ENCODE data around the gene GPR37.
A peak's percentile ranks its signal among the peaks of the same experiment; 100 is the strongest.

The GPR37 gene

GRCh38 chr7:124768525-124768924 is 2.9 kb upstream of the GPR37 start:
- Histone ChIP-seq H3K4me1 (ENCODE audit: control insufficient read depth, low read depth, low read length) (no peaks in the 10 kb centered on the region), H3K4ac (ENCODE audit: low read depth, low read length) (no peak overlapping the region), H3K23ac (ENCODE audit: low read length) (no peak overlapping the region), H3K4me2 (ENCODE audit: low read length) (no peak overlapping the region), H3K56ac (ENCODE audit: low read length) (no peak overlapping the region), H3K27ac (ENCODE audit: low read depth, low read length) (no peak overlapping the region), H2BK120ac (ENCODE audit: low read depth, low read length) (no peak overlapping the region), H2BK15ac (replicated peaks; ENCODE audit: low read depth) (no peak overlapping the region), H3K36me3 (ENCODE audit: control insufficient read depth, insufficient read depth, low read length) (no peaks in the 10 kb centered on the region), H3K79me1 (ENCODE audit: low read length) (peaks cover 4% of the 10 kb centered on the region), H2AK5ac (ENCODE audit: low read length) (no peak overlapping the region), H3K27me3 (ENCODE audit: insufficient read depth, low read length, poor library complexity) (no peaks in the 10 kb centered on the region), H3K18ac (ENCODE audit: low read length) (no peak overlapping the region), H2BK5ac (ENCODE audit: low read length) (no peak overlapping the region), H3K79me2 (ENCODE audit: control insufficient read depth, insufficient read depth, low read length) (peaks cover 7% of the 10 kb centered on the region), H3K9ac (ENCODE audit: low read length) (no peak overlapping the region), H3K4me3 (ENCODE audit: low read length) (no peak overlapping the region), H4K5ac (ENCODE audit: low read length) (no peak overlapping the region), H4K8ac (ENCODE audit: low read depth, low read length) (no peak overlapping the region)
- no peak for DNase-seq
- WGBS (ENCODE audit: extremely low coverage, insufficient coverage, low lambda C conversion rate), result no CpG with 5 or more reads among the region's 1 CpG

DNA sequence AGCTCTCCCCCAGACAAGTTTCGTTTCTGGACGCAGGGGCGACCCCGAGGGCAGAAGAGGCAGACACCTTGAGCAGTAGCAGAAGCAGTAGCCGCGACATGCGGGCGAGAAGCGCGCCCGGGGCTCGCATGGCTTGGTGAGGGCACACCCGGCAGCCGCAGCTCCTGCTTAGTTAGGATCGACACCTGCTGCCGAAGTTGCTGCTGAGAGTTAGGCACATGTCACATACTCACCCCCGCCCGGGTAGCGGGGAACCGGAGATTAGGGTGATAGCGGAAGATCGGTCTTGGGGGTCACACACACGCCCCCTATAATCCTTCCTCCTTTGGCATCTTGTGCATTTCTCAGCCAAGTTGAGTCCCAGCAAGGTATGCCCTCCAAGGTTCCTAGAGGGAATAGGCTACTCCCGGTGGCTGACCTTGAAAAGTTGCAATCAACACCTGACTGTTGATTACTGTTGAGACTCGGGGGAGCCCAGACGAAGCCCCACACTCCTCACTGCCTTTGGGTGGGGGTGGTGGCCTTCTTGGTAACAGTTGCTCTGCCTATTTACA is 668 bp downstream of the GPR37 start:
- Histone ChIP-seq H2BK15ac (replicated peaks; ENCODE audit: low read depth) (no peak overlapping the region), H3K56ac (ENCODE audit: low read length) (peak overlapping the region; percentile 94), H2BK5ac (ENCODE audit: low read length) (peak overlapping the region; percentile 82), H4K5ac (ENCODE audit: low read length) (no peak overlapping the region), H3K27ac (ENCODE audit: low read depth, low read length) (peak overlapping the region; percentile 97), H3K4me1 (ENCODE audit: control insufficient read depth, low read depth, low read length) (no peaks in the 10 kb centered on the region), H3K36me3 (ENCODE audit: control insufficient read depth, insufficient read depth, low read length) (no peaks in the 10 kb centered on the region), H3K27me3 (ENCODE audit: insufficient read depth, low read length, poor library complexity) (no peaks in the 10 kb centered on the region), H3K79me1 (ENCODE audit: low read length) (peaks cover 9% of the 10 kb centered on the region), H3K23ac (ENCODE audit: low read length) (peak overlapping the region; percentile 7), H3K9ac (ENCODE audit: low read length) (peak overlapping the region; percentile 93), H2AK5ac (ENCODE audit: low read length) (no peak overlapping the region), H3K4me3 (ENCODE audit: low read length) (peak overlapping the region; percentile 85), H2BK120ac (ENCODE audit: low read depth, low read length) (no peak overlapping the region), H4K8ac (ENCODE audit: low read depth, low read length) (no peak overlapping the region), H3K79me2 (ENCODE audit: control insufficient read depth, insufficient read depth, low read length) (peaks cover 23% of the 10 kb centered on the region), H3K4me2 (ENCODE audit: low read length) (peak overlapping the region; percentile 76), H3K4ac (ENCODE audit: low read depth, low read length) (no peak overlapping the region), H3K18ac (ENCODE audit: low read length) (peak overlapping the region; percentile 46)
- WGBS (ENCODE audit: extremely low coverage, insufficient coverage, low lambda C conversion rate), result no CpG with 5 or more reads among the region's 26 CpGs
- peak; percentile 45 for DNase-seq

GRCh38 chr7:124764051-124764846 is 1.3 kb downstream of the GPR37 start:
- Histone ChIP-seq H3K18ac (ENCODE audit: low read length) (peak overlapping the region; percentile 44), H3K4ac (ENCODE audit: low read depth, low read length) (peak overlapping the region; percentile 6), H3K36me3 (ENCODE audit: control insufficient read depth, insufficient read depth, low read length) (no peaks in the 10 kb centered on the region), H2AK5ac (ENCODE audit: low read length) (no peak overlapping the region), H3K27me3 (ENCODE audit: insufficient read depth, low read length, poor library complexity) (no peaks in the 10 kb centered on the region), H3K4me1 (ENCODE audit: control insufficient read depth, low read depth, low read length) (no peaks in the 10 kb centered on the region), H4K5ac (ENCODE audit: low read length) (no peak overlapping the region), H3K4me3 (ENCODE audit: low read length) (peak overlapping the region; percentile 85), H2BK5ac (ENCODE audit: low read length) (no peak overlapping the region), H2BK120ac (ENCODE audit: low read depth, low read length) (no peak overlapping the region), H3K79me1 (ENCODE audit: low read length) (peaks cover 9% of the 10 kb centered on the region), H4K8ac (ENCODE audit: low read depth, low read length) (no peak overlapping the region), H3K56ac (ENCODE audit: low read length) (peak overlapping the region; percentile 94), H3K9ac (ENCODE audit: low read length) (peak overlapping the region; percentile 93), H3K79me2 (ENCODE audit: control insufficient read depth, insufficient read depth, low read length) (peaks cover 25% of the 10 kb centered on the region), H3K27ac (ENCODE audit: low read depth, low read length) (peak overlapping the region; percentile 1), H3K23ac (ENCODE audit: low read length) (peak overlapping the region; percentile 7), H3K4me2 (ENCODE audit: low read length) (peak overlapping the region; percentile 76), H2BK15ac (replicated peaks; ENCODE audit: low read depth) (no peak overlapping the region)
- WGBS (ENCODE audit: extremely low coverage, insufficient coverage, low lambda C conversion rate), result no CpG with 5 or more reads among the region's 48 CpGs
- DNase-seq, result no peak

GRCh38 chr7:124762611-124763143 is 2.9 kb downstream of the GPR37 start:
- H3K27ac ChIP-seq (ENCODE audit: low read depth, low read length), result no peak overlapping the region
- H3K9ac ChIP-seq (ENCODE audit: low read length), result peak overlapping the region; percentile 55
- no peak overlapping the region for H4K5ac ChIP-seq (ENCODE audit: low read length)
- no peak overlapping the region for H3K18ac ChIP-seq (ENCODE audit: low read length)
- H3K23ac ChIP-seq (ENCODE audit: low read length), result peak overlapping the region; percentile 74
- peak overlapping the region; percentile 31 for H3K4me3 ChIP-seq (ENCODE audit: low read length)
- H2BK120ac ChIP-seq (ENCODE audit: low read depth, low read length), result no peak overlapping the region
- H2BK15ac ChIP-seq (replicated peaks; ENCODE audit: low read depth), result no peak overlapping the region
- no peaks in the 10 kb centered on the region for H3K4me1 ChIP-seq (ENCODE audit: control insufficient read depth, low read depth, low read length)
- H4K8ac ChIP-seq (ENCODE audit: low read depth, low read length), result no peak overlapping the region
- H3K27me3 ChIP-seq (ENCODE audit: insufficient read depth, low read length, poor library complexity), result no peaks in the 10 kb centered on the region
- H3K56ac ChIP-seq (ENCODE audit: low read length), result peak overlapping the region; percentile 44
- DNase-seq, result peak; percentile 31
- H2AK5ac ChIP-seq (ENCODE audit: low read length), result no peak overlapping the region
- H3K4ac ChIP-seq (ENCODE audit: low read depth, low read length), result no peak overlapping the region
- peaks cover 9% of the 10 kb centered on the region for H3K79me1 ChIP-seq (ENCODE audit: low read length)
- H3K4me2 ChIP-seq (ENCODE audit: low read length), result peak overlapping the region; percentile 58
- WGBS (ENCODE audit: extremely low coverage, insufficient coverage, low lambda C conversion rate), result no CpG with 5 or more reads among the region's 4 CpGs
- no peaks in the 10 kb centered on the region for H3K36me3 ChIP-seq (ENCODE audit: control insufficient read depth, insufficient read depth, low read length)
- H2BK5ac ChIP-seq (ENCODE audit: low read length), result no peak overlapping the region
- peaks cover 27% of the 10 kb centered on the region for H3K79me2 ChIP-seq (ENCODE audit: control insufficient read depth, insufficient read depth, low read length)

DNA sequence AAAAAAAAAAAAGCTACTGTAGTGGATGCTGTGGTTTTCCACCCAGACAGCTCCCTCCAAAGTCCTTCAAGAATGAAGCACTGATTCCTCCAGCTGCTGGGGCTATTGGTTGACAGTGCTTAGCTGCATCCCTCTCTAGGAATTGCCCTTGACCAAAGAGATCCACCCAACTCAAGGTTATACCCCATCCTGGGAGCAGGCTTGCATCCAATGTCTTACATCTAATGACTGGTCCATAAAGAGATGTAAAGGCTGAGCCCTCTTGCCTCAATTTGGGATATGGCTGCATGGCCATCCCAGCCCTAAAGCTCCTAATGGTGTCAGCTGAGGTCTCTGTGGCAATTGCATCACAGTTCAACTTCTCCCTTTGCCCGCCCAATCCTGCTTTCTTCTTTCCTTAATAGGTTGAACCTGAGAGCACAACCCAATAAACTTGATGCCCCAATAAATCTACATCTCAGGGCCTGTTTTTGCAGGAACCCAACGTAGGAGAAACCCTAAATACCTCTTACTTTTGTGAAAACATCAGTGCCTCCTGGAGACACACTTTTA is 4.4 kb downstream of the GPR37 start:
- no peak for DNase-seq
- Histone ChIP-seq H3K4ac (ENCODE audit: low read depth, low read length) (no peak overlapping the region), H2BK120ac (ENCODE audit: low read depth, low read length) (no peak overlapping the region), H3K4me3 (ENCODE audit: low read length) (no peak overlapping the region), H2AK5ac (ENCODE audit: low read length) (no peak overlapping the region), H3K4me1 (ENCODE audit: control insufficient read depth, low read depth, low read length) (no peaks in the 10 kb centered on the region), H3K27ac (ENCODE audit: low read depth, low read length) (no peak overlapping the region), H3K36me3 (ENCODE audit: control insufficient read depth, insufficient read depth, low read length) (peaks cover 2% of the 10 kb centered on the region), H2BK5ac (ENCODE audit: low read length) (no peak overlapping the region), H3K23ac (ENCODE audit: low read length) (no peak overlapping the region), H4K8ac (ENCODE audit: low read depth, low read length) (no peak overlapping the region), H3K56ac (ENCODE audit: low read length) (no peak overlapping the region), H3K27me3 (ENCODE audit: insufficient read depth, low read length, poor library complexity) (no peaks in the 10 kb centered on the region), H4K5ac (ENCODE audit: low read length) (no peak overlapping the region), H3K4me2 (ENCODE audit: low read length) (no peak overlapping the region), H3K79me1 (ENCODE audit: low read length) (peaks cover 14% of the 10 kb centered on the region), H3K79me2 (ENCODE audit: control insufficient read depth, insufficient read depth, low read length) (peaks cover 27% of the 10 kb centered on the region), H2BK15ac (replicated peaks; ENCODE audit: low read depth) (no peak overlapping the region), H3K18ac (ENCODE audit: low read length) (no peak overlapping the region), H3K9ac (ENCODE audit: low read length) (no peak overlapping the region)
- WGBS (ENCODE audit: extremely low coverage, insufficient coverage, low lambda C conversion rate), result no CpG with 5 or more reads among the region's 2 CpGs
